HepG2 (cell line): Measurements from ENCODE around the gene XPC. TPM values are rescaled to one million over a fixed set of nuclear protein-coding genes. Genes with fewer than 3 reads are reported as not detected.

Source experiments
- AGO1 ChIP-seq: fragments of 200-400 bp; formaldehyde crosslinking; IDR thresholded peaks from 2 replicates; pipeline ENCODE4 v1.6.1; 2017; ENCODE audit warnings: mild to moderate bottlenecking, low read depth, low read length, moderate library complexity; ENCODE audit not compliant: poor library complexity, severe bottlenecking
- AHR ChIP-seq: IDR thresholded peaks from 2 replicates; pipeline ENCODE4 v1.6.1; 2018; ENCODE audit warnings: missing genetic modification reagents, missing compliant biosample characterization
- CSRNP2 ChIP-seq: sonication (generic); formaldehyde crosslinking; conservative IDR thresholded peaks from 2 replicates; pipeline ENCODE4 v1.8.0; 2022; ENCODE audit warnings: low read depth, missing genetic modification reagents
- MLXIP ChIP-seq: sonication (generic); formaldehyde crosslinking; IDR thresholded peaks from 2 replicates; pipeline ENCODE4 v1.9.0; 2021; ENCODE audit warnings: missing genetic modification reagents, borderline replicate concordance
- NAIF1 ChIP-seq: sonication (generic); formaldehyde crosslinking; IDR thresholded peaks from 2 replicates; pipeline ENCODE4 v1.5.0; 2020; ENCODE audit warnings: mild to moderate bottlenecking, missing genetic modification reagents, borderline replicate concordance
- PCBP2 ChIP-seq: fragments of 200-400 bp; formaldehyde crosslinking; optimal IDR thresholded peaks from 2 replicates; pipeline ENCODE3; 2018; ENCODE audit warnings: low read length, low read depth; ENCODE audit not compliant: poor library complexity, severe bottlenecking
- PREB ChIP-seq: sonication (generic); formaldehyde crosslinking; IDR thresholded peaks from 2 replicates; pipeline ENCODE4 v1.4.0; 2020; ENCODE audit warnings: missing genetic modification reagents
- PRPF4 ChIP-seq: fragments of 200-400 bp; formaldehyde crosslinking; IDR thresholded peaks from 2 replicates; pipeline ENCODE4 v1.6.1; 2016; ENCODE audit warnings: low read length, low read depth; ENCODE audit not compliant: poor library complexity, severe bottlenecking
- RAD51 ChIP-seq: fragments of 450-650 bp; IDR thresholded peaks from 2 replicates; pipeline ENCODE4 v1.6.1; 2016; ENCODE audit warnings: borderline replicate concordance
- RXRB ChIP-seq: IDR thresholded peaks from 2 replicates; pipeline ENCODE4 v1.6.1; 2016; ENCODE audit warnings: borderline replicate concordance, missing genetic modification reagents, missing compliant biosample characterization
- ZNF276 ChIP-seq: sonication (generic); formaldehyde crosslinking; IDR thresholded peaks from 2 replicates; pipeline ENCODE4 v1.4.0; 2020; ENCODE audit warnings: mild to moderate bottlenecking, low read depth, missing genetic modification reagents
- ZNF646 ChIP-seq: sonication (generic); formaldehyde crosslinking; IDR thresholded peaks from 2 replicates; pipeline ENCODE4 v1.9.0; 2021; ENCODE audit warnings: mild to moderate bottlenecking, missing genetic modification reagents
- ZNF792 ChIP-seq: IDR thresholded peaks from 2 replicates; pipeline ENCODE4 v1.6.1; 2016
- polyA plus RNA-seq, 8 experiments: library from polyadenylated mRNA; depleted of rRNA in 3 of 8; stranded (reverse) in 7 of 8; unstranded in 1 of 8; fragments of >200 nt; fragmentation: Illumina TruSeq in 4 of 8; extraction: Trizol in 4 of 8; gene quantifications; 2 replicates each; pipeline versions ENCODE4 v1.2.1 to v1.2.3, GENCODE V29; 2011 to 2016; ENCODE audit warnings: low read depth in 4 of 8, missing spikeins in 1 of 8, mixed read lengths in 1 of 8; ENCODE audit not compliant: insufficient read depth in 1 of 8
- total RNA-seq, 5 experiments: library from RNA; depleted of rRNA; stranded (reverse); fragments of >200 nt; fragmentation: Illumina TruSeq; extraction: Trizol; gene quantifications; 2 replicates each; pipeline ENCODE4 v1.2.3, GENCODE V29; 2016; ENCODE audit warnings: low read depth in 1 of 5

Gene XPC
- total and polyA plus RNA-seq, 2 of the 13 experiments (the other 11 are each of a cell fraction or from before 2014, with no cell fraction given), result 9.4 to 24.1 TPM

- TF ChIP-seq ZNF646 (CRISPR knock-in tag) (no peak), CSRNP2 (CRISPR knock-in tag) (no peak), ZNF792 (CRISPR knock-in tag) (0 out of 2 replicates have a peak, but pooled peaks have one; percentile 9), AGO1 (no peak), PCBP2 (no peak), MLXIP (CRISPR knock-in tag) (0 out of 2 replicates have a peak, but pooled peaks have one; percentile 35), NAIF1 (no peak; the same call in 1 of the 2 replicates), PREB (CRISPR knock-in tag) (no peak), ZNF276 (CRISPR knock-in tag) (no peak), RAD51 (no peak), RXRB (no peak), PRPF4 (no peak), AHR (0 out of 2 replicates have a peak, but pooled peaks have one; percentile 0)
Measured at GRCh38 chr3:14125193-14126016, 53.0 kb downstream of the XPC start (continued).
